NCI-H345 treated with DMSO at 0.1 percent for 48 hours (cell line): ENCODE results near the gene TRIM56.
"Not testable (repeated sequence)": the region's sequence is repeated elsewhere in the genome, so short reads cannot be mapped to it uniquely, and the experiment has no call there.

Experiments used
- DNase-seq: peaks from one replicate; lab custom pipeline; 2025; ENCODE audit not compliant: unreplicated experiment; lab: John Stamatoyannopoulos, UW

Gene TRIM56, protein sequence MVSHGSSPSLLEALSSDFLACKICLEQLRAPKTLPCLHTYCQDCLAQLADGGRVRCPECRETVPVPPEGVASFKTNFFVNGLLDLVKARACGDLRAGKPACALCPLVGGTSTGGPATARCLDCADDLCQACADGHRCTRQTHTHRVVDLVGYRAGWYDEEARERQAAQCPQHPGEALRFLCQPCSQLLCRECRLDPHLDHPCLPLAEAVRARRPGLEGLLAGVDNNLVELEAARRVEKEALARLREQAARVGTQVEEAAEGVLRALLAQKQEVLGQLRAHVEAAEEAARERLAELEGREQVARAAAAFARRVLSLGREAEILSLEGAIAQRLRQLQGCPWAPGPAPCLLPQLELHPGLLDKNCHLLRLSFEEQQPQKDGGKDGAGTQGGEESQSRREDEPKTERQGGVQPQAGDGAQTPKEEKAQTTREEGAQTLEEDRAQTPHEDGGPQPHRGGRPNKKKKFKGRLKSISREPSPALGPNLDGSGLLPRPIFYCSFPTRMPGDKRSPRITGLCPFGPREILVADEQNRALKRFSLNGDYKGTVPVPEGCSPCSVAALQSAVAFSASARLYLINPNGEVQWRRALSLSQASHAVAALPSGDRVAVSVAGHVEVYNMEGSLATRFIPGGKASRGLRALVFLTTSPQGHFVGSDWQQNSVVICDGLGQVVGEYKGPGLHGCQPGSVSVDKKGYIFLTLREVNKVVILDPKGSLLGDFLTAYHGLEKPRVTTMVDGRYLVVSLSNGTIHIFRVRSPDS

GRCh38 chr7:101085162-101085964 is at the start of gene TRIM56:
Gene TRIM56, plus strand, starts transcription at chr7:101085481. Its CDS starts 1,832 bp downstream, at chr7:101087313.
- no peak for DNase-seq

DNA sequence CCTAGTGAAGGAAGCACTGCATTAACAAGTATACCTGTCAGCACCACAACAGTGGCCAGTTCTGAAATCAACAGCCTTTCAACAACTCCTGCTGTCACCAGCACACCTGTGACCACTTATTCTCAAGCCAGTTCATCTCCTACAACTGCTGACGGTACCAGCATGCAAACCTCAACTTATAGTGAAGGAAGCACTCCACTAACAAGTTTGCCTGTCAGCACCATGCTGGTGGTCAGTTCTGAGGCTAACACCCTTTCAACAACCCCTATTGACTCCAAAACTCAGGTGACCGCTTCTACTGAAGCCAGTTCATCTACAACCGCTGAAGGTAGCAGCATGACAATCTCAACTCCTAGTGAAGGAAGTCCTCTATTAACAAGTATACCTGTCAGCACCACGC is 49.3 kb upstream of the TRIM56 start:
- DNase-seq: no peak

DNA sequence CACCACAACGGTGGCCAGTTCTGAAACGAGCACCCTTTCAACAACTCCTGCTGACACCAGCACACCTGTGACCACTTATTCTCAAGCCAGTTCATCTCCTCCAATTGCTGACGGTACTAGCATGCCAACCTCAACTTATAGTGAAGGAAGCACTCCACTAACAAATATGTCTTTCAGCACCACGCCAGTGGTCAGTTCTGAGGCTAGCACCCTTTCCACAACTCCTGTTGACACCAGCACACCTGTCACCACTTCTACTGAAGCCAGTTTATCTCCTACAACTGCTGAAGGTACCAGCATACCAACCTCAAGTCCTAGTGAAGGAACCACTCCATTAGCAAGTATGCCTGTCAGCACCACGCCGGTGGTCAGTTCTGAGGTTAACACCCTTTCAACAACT is 44.0 kb upstream of the TRIM56 start:
- not testable (repeated sequence) for DNase-seq

DNA sequence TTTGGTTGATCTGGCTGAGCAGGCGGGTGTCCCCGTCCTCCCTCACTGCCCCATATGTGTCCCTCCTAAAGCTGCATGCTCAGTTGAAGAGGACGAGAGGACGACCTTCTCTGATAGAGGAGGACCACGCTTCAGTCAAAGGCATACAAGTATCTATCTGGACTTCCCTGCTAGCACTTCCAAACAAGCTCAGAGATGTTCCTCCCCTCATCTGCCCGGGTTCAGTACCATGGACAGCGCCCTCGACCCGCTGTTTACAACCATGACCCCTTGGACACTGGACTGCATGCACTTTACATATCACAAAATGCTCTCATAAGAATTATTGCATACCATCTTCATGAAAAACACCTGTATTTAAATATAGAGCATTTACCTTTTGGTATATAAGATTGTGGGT is 26.9 kb upstream of the TRIM56 start:
- no peak for DNase-seq

GRCh38 chr7:101059620-101059942 is 25.7 kb upstream of the TRIM56 start:
- no peak for DNase-seq

GRCh38 chr7:101060992-101061391 is 24.3 kb upstream of the TRIM56 start:
- DNase-seq: no peak

- not testable (repeated sequence) for DNase-seq
Observed at GRCh38 chr7:101064176-101064550, 21.1 kb upstream of the TRIM56 start.

DNA sequence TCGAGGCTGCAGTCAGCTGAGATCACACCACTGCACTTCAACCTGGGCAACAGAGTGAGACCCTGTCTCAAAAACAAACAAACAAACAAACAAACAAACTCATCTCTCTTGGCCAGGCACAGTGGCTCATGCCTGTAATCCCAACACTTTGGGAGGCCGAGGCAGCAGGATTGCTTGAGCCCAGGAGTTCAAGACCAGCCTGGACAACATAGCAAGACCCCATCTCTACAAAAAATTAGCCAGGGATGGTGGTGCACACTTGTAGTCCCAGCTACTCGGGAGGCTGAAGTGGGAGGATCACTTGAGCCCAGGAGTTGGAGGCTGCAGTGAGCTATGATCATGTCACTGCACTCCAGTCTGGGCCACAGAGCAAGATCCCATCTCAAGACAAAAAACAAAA is 20.1 kb upstream of the TRIM56 start:
- not testable (repeated sequence) for DNase-seq

- DNase-seq: no peak
Observed at GRCh38 chr7:101066141-101066832, 19.0 kb upstream of the TRIM56 start.

DNA sequence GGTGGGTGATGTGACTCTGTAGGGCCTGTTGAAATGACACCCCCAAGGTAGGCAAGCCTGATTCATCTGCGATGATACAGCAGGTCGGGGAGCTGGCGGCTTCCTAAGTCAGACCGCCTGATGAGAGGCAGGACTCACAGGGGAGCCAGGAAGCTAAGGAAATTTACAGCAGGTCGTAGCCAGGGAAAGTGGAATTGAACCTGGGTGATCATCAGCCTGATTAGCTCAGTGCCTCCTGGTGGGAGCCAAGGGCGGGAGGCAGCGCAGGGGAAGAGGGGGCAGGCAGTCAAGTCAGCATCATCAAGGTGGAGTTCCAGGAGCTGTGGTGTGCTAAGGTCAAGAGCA is 18.5 kb upstream of the TRIM56 start:
- no peak for DNase-seq

- no peak for DNase-seq
Observed at GRCh38 chr7:101068401-101068800, 16.9 kb upstream of the TRIM56 start.

DNA sequence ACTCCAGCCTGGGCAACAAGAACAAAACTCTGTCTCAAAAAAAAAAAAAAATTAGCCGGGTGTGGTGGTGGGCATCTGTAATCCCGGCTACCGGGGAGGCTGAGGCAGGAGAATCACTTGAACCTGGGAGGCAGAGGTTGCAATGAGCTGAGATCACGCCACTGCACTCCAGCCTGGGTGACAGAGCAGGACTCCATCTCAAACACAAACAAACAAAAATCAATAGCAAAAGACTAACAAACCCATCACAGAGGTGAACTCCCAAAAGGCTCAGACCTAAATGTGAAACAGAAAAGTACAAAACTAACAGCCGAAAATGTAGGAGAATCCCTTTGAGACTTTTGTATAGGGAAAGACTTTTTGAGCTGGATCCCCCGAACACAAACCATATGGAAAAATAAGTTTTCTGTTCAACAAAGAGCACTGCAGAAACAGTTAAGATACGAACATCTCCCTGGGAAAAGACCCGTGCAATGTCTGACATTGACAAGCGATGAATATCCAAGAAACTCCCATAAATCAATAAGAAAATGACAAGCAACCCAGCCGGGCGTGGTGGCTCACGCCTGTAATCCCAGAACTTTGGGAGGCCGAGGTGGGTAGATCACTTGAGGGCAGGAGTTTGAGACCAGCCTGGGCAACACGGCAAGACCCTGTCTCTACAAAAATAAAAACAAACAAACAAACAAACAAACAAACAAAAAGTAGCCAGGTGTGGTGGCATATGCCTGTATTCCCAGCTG is 13.7 kb upstream of the TRIM56 start:
- DNase-seq: not testable (repeated sequence)

DNA sequence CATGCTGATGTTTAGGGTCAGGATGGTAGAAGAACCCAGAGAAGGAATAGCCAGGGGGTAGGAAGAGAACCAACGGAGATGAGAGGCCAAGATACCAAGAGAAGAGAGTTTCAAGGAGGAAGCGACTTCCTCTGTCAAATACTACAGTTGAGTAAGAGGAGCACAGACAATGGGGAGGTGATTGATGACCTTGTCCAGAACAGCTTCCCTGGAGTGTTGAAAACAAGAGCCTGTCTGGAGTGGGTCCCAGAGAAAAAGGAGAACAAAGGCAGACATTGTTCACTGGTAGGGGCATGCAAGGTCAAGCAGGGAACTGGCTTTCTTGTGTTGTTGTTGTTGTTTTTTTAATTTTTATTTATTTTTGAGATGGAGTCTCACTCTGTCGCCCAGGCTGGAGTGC is 9.6 kb upstream of the TRIM56 start:
- no peak for DNase-seq

DNA sequence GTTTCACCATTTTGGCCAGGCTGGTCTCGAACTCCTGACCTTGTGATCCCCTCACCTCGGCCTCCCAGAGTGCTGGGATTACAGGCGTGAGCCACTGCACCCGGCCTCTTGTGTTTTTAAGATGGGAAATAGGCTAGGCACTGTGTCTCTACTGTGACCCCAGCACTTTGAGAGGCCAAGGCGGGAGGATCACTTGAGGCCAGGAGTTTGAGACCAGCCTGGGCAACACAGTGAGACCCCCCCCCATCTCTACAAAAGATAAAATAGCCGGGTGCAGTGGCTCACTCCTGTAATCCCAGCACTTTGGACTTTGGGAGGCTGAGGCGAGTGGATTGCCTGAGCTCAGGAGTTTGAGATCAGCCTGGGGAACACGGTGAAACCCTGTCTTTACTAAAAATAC is 9.1 kb upstream of the TRIM56 start:
- DNase-seq: not testable (repeated sequence)

DNA sequence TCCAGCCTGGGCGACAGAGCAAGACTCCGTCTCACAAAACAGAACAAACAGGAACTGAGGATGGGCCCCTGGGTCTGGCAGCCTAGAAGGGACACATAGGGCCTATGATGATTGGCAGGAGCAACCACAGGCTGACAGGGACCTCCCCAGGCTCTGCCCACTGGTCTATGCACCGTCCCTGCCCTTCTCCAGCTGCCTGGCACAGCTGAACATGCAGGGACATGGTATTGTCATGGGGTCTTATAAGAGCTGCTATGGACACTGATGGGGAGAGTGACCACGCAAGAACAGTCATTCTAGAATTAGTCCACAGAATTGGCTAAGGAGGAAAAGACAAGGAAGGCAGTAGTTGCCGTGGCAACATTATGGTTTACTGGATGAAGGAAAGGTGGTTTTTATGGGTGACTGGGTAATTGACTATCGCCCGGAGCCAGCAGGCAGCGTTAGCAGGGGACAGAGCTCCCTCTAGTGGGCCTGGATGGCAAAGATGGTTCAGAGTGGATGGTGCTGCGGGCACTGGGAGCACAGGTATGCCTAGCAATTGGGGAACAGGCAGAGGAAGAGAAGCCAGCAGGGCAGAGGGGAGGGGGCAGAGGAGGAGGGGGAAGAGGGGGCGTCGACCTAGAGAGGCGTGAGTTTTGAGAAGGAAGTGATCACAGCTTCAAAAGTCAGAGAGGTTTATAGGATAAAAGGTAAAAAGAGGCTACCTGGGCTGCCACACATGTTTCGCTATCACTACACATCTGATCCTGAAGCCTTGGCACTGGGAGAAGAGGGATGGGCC is 7.8 kb upstream of the TRIM56 start:
- DNase-seq: peak; percentile 49

DNA sequence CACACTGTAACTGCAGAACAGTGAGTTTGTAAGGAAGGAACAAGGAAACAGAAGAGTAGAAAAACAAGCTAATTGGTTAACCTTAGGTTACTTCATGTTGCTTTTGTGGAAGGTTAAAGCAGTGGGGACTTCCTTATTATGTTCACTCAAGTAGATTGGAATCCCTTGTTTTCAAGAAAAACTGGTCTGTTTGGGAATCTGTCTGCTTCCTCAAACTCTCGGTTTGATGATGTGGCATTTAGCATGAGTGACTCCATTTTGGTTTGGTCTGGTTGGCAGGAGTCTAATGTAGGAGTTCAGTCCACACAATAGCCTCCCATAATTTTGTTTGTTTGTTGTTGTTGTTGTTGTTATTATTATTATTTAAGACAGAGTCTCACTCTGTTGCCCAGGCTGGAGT is 3.8 kb upstream of the TRIM56 start:
- no peak for DNase-seq

GRCh38 chr7:101084865-101085161 is 468 bp upstream of the TRIM56 start:
- no peak for DNase-seq

DNA sequence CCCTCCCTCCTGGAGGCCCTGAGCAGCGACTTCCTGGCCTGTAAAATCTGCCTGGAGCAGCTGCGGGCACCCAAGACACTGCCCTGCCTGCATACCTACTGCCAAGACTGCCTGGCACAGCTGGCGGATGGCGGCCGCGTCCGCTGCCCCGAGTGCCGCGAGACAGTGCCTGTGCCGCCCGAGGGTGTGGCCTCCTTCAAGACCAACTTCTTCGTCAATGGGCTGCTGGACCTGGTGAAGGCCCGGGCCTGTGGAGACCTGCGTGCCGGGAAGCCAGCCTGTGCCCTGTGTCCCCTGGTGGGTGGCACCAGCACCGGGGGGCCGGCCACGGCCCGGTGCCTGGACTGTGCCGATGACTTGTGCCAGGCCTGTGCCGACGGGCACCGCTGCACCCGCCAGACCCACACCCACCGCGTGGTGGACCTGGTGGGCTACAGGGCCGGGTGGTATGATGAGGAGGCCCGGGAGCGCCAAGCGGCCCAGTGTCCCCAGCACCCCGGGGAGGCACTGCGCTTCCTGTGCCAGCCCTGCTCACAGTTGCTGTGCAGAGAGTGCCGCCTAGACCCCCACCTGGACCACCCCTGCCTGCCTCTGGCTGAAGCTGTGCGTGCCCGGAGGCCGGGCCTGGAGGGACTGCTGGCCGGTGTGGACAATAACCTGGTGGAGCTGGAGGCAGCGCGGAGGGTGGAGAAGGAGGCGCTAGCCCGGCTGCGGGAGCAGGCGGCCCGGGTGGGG is 2.2 kb downstream of the TRIM56 start:
- no peak for DNase-seq

DNA sequence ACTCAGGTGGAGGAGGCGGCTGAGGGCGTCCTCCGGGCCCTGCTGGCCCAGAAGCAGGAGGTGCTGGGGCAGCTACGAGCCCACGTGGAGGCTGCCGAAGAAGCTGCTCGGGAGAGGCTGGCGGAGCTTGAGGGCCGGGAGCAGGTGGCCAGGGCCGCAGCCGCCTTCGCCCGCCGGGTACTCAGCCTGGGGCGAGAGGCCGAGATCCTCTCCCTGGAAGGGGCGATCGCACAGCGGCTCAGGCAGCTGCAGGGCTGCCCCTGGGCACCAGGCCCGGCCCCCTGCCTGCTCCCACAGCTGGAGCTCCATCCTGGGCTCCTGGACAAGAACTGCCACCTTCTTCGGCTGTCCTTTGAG is 2.8 kb downstream of the TRIM56 start:
- DNase-seq: no peak
